ENCODE data around the gene MICU1. TPM values are rescaled to one million over a fixed set of nuclear protein-coding genes. Genes with fewer than 3 reads are reported as not detected.

MICU1 gene
- total RNA-seq, 2 experiments from 2014 or later: 9.4 to 12.1 TPM

DNA sequence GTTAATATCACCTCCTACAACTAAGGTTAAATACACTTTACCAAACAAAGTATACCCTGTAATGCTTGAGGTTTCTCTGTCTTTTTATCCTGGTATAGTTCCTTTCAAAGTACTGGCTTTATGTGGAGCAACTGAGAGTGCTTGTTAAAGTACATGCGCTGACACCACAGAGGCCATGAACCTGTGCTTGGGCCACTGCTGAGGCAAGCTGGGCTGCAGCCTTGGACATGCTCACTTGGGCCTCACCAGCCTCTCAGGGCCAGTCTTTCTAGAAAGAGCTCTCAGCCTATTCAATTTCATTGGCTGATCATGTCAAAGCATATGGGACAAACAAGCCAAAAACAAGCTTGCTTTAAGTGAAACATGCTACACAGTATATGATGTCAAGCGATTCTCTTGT lies 145.0 kb downstream of the MICU1 start:
- Histone ChIP-seq H3K27ac (ENCODE audit: low read depth in 1 of 2, low read length in 2 of 2) (no peak overlapping the region), H3K36me3 (ENCODE audit: insufficient read depth, low read length) (no peaks in the 10 kb centered on the region), H3K9me3 (ENCODE audit: control insufficient read depth in 1 of 2, insufficient read depth in 1 of 2, low read length in 2 of 2) (no peaks in the 10 kb centered on the region), H3K4me1 (ENCODE audit: insufficient read depth, low read length) (no peaks in the 10 kb centered on the region), H3K27me3 (ENCODE audit: control insufficient read depth in 1 of 2, insufficient read depth in 2 of 2, low read length in 2 of 2) (no peaks in the 10 kb centered on the region), H3K4me3 (ENCODE audit: low read length) (no peak overlapping the region)
- TF ChIP-seq, protein P1, sequence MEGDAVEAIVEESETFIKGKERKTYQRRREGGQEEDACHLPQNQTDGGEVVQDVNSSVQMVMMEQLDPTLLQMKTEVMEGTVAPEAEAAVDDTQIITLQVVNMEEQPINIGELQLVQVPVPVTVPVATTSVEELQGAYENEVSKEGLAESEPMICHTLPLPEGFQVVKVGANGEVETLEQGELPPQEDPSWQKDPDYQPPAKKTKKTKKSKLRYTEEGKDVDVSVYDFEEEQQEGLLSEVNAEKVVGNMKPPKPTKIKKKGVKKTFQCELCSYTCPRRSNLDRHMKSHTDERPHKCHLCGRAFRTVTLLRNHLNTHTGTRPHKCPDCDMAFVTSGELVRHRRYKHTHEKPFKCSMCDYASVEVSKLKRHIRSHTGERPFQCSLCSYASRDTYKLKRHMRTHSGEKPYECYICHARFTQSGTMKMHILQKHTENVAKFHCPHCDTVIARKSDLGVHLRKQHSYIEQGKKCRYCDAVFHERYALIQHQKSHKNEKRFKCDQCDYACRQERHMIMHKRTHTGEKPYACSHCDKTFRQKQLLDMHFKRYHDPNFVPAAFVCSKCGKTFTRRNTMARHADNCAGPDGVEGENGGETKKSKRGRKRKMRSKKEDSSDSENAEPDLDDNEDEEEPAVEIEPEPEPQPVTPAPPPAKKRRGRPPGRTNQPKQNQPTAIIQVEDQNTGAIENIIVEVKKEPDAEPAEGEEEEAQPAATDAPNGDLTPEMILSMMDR (IDR thresholded peaks at IDR 0.05): no peak
- no peaks in the 10 kb centered on the region for H3K9me3 Mint-ChIP-seq
- no peak overlapping the region for H3K4me3 Mint-ChIP-seq
- POLR2A ChIA-PET: no interaction called here
- H3K27ac Mint-ChIP-seq: no peak overlapping the region
- ATAC-seq (ENCODE audit: poor library complexity) (no peak), DNase-seq (no peak)
- CTCF ChIA-PET: no interaction called here
- intact Hi-C loops (cut with DNase I, micrococcal nuclease): no loop called here
- no peaks in the 10 kb centered on the region for H3K27me3 Mint-ChIP-seq
- peaks cover 27% of the 10 kb centered on the region for H3K36me3 Mint-ChIP-seq (ENCODE audit: low read depth)
- no peaks in the 10 kb centered on the region for H3K4me1 Mint-ChIP-seq (ENCODE audit: low read depth)

DNA sequence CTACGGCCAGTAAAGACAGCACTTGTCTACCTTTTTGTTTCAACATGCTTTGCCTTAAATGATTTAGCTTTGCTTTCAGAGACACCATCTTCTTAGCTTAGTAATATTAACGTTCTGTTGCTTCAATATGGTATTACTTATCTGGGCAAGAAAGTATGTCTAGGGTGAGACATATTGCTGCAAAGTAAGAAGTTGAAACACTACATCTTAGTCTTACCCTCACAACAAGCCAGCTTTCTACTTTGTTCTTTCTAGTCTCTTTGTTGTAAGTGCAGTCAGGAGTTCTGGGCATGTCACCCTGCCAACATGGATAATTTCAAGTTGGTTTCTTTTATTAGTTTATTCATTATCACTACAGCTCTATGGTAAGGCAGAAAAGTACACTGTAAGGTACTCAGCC lies 148.4 kb downstream of the MICU1 start:
- Histone ChIP-seq H3K36me3 (ENCODE audit: insufficient read depth, low read length) (peaks cover 4% of the 10 kb centered on the region), H3K9me3 (ENCODE audit: control insufficient read depth in 1 of 2, insufficient read depth in 1 of 2, low read length in 2 of 2) (no peaks in the 10 kb centered on the region), H3K4me1 (ENCODE audit: insufficient read depth, low read length) (no peaks in the 10 kb centered on the region), H3K27ac (ENCODE audit: low read depth in 1 of 2, low read length in 2 of 2) (no peak overlapping the region), H3K27me3 (ENCODE audit: control insufficient read depth in 1 of 2, insufficient read depth in 2 of 2, low read length in 2 of 2) (no peaks in the 10 kb centered on the region), H3K4me3 (ENCODE audit: low read length) (no peak overlapping the region)
- TF ChIP-seq, protein P1 (IDR thresholded peaks at IDR 0.05): no peak
- Mint-ChIP-seq H3K27me3 (no peaks in the 10 kb centered on the region), H3K4me1 (ENCODE audit: low read depth) (no peaks in the 10 kb centered on the region), H3K27ac (no peak overlapping the region), H3K36me3 (ENCODE audit: low read depth) (peaks cover 55% of the 10 kb centered on the region), H3K4me3 (no peak overlapping the region), H3K9me3 (no peaks in the 10 kb centered on the region)
- ATAC-seq (ENCODE audit: poor library complexity): no peak
- ChIA-PET POLR2A (no interaction called here), CTCF (no interaction called here)
- intact Hi-C loops (cut with DNase I, micrococcal nuclease): no loop called here
- no peak for DNase-seq

DNA sequence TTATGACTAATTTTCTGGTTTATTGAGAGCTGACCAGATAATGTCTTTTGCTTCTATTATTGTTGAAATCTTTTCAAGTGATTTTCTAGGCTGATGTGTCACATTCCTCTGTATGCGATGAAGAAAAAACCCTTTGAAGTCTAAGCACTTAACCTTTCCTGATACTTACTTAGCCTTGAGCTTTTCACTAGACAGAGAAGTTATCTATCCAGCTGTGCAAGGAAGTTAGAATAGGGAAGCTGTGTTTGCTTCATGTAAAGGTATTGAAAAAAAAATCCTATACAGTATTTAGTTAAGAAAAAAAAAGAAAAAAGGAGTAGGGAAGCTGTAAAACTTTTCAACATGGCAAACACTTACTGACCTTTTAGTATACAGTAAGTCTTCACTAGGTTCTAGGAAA lies 153.6 kb downstream of the MICU1 start:
- H3K4me1 Mint-ChIP-seq (ENCODE audit: low read depth): no peaks in the 10 kb centered on the region
- no peaks in the 10 kb centered on the region for H3K27me3 ChIP-seq (ENCODE audit: control insufficient read depth in 1 of 2, insufficient read depth in 2 of 2, low read length in 2 of 2)
- H3K27ac ChIP-seq (ENCODE audit: low read depth in 1 of 2, low read length in 2 of 2): no peak overlapping the region
- H3K27ac Mint-ChIP-seq: no peak overlapping the region
- no peaks in the 10 kb centered on the region for H3K4me1 ChIP-seq (ENCODE audit: insufficient read depth, low read length)
- H3K9me3 ChIP-seq (ENCODE audit: control insufficient read depth in 1 of 2, insufficient read depth in 1 of 2, low read length in 2 of 2): peaks cover 0 to 4% of the 10 kb centered on the region in 2 experiments
- no peak overlapping the region for H3K4me3 Mint-ChIP-seq
- intact Hi-C loops (cut with DNase I, micrococcal nuclease): no loop called here
- TF ChIP-seq, protein P1 (IDR thresholded peaks at IDR 0.05): no peak
- H3K36me3 Mint-ChIP-seq (ENCODE audit: low read depth): peaks cover 81% of the 10 kb centered on the region
- ATAC-seq (ENCODE audit: poor library complexity) (no peak), DNase-seq (no peak)
- no peak overlapping the region for H3K4me3 ChIP-seq (ENCODE audit: low read length)
- POLR2A ChIA-PET: no interaction called here
- CTCF ChIA-PET: interaction anchor here (1.2 kb wide), 1 partner anchor 10 kb away, joined by 3 read pairs; no protein-coding TSS in a partner anchor
- peaks cover 18% of the 10 kb centered on the region for H3K36me3 ChIP-seq (ENCODE audit: insufficient read depth, low read length)
- no peaks in the 10 kb centered on the region for H3K27me3 Mint-ChIP-seq
- H3K9me3 Mint-ChIP-seq: no peaks in the 10 kb centered on the region
